ENCODE results near the gene N4BP2L2. TPM values are rescaled to one million over a fixed set of nuclear protein-coding genes. Genes with fewer than 3 reads are reported as not detected.
A peak's percentile ranks its signal among the peaks of the same experiment; 100 is the strongest.

Gene N4BP2L2
- total RNA-seq, 2 experiments from 2014 or later = 84.5 to 85.2 TPM

DNA sequence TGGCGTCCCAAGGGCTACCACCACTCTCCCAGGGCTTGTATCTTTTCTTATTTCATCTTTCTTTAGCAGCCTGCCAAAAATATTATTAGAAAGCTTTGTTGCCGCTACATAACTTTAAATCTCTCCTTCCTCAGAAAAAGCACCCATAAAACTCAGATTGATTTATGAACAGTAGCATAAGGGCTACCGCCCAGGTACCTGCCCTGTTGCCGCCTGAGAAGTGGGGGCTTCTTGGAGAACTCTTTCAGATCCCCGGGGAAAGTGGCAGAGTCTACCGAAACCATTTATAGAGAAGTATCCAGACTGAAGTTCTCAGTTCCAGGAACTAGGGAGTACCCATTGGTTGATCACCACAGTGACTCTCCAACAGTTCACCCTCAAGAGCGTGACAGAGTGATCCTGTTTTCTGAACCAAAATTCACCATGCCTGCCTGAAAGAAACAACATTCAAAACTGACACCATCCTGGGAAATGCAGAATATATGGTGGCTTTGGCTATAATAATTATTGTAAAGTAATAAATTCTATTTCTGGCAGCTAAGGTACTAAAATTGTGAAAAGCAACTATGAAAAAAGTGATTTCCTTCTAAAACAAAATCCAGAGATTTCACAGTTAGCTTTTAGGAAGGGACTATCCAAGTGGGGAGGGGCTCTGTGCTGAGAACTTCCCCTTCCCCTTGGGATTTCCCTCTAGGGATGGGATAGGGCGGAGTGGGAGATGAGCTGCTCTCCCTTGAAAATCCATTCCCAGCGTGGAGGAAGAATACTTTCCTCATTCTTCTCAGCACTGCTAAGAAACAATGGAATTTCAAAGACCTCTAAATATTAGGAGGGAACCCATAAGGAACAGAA lies 109.8 kb downstream of the N4BP2L2 start:
- Mint-ChIP-seq H3K4me1 (ENCODE audit: low read depth) (peaks cover 28% of the 10 kb centered on the region), H3K9me3 (no peaks in the 10 kb centered on the region), H3K27me3 (no peaks in the 10 kb centered on the region), H3K4me3 (peak overlapping the region; percentile 86), H3K27ac (peak overlapping the region; percentile 98), H3K36me3 (ENCODE audit: low read depth) (peaks cover 24% of the 10 kb centered on the region)
- intact Hi-C loops (cut with micrococcal nuclease) = loop anchor here (5.0 kb wide), 2 partner anchors 108 to 112 kb away; partner anchors contain the start of genes BRCA2, N4BP2L2 and ZAR1L
- ChIA-PET CTCF (interaction anchor here (0.7 to 2.0 kb wide), 9 partner anchors 10 to 518 kb away, joined by 3 to 6 read pairs (median 3); no protein-coding TSS in a partner anchor), POLR2A (interaction anchor here (1.4 to 3.9 kb wide), 4 partner anchors 11 to 117 kb away, joined by 3 to 38 read pairs (median 8); partner anchors contain the start of genes BRCA2 and ZAR1L)
- DNase-seq (no peak), ATAC-seq (no peak)
- TF ChIP-seq, protein P1, sequence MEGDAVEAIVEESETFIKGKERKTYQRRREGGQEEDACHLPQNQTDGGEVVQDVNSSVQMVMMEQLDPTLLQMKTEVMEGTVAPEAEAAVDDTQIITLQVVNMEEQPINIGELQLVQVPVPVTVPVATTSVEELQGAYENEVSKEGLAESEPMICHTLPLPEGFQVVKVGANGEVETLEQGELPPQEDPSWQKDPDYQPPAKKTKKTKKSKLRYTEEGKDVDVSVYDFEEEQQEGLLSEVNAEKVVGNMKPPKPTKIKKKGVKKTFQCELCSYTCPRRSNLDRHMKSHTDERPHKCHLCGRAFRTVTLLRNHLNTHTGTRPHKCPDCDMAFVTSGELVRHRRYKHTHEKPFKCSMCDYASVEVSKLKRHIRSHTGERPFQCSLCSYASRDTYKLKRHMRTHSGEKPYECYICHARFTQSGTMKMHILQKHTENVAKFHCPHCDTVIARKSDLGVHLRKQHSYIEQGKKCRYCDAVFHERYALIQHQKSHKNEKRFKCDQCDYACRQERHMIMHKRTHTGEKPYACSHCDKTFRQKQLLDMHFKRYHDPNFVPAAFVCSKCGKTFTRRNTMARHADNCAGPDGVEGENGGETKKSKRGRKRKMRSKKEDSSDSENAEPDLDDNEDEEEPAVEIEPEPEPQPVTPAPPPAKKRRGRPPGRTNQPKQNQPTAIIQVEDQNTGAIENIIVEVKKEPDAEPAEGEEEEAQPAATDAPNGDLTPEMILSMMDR (IDR thresholded peaks at IDR 0.05) = no peak

DNA sequence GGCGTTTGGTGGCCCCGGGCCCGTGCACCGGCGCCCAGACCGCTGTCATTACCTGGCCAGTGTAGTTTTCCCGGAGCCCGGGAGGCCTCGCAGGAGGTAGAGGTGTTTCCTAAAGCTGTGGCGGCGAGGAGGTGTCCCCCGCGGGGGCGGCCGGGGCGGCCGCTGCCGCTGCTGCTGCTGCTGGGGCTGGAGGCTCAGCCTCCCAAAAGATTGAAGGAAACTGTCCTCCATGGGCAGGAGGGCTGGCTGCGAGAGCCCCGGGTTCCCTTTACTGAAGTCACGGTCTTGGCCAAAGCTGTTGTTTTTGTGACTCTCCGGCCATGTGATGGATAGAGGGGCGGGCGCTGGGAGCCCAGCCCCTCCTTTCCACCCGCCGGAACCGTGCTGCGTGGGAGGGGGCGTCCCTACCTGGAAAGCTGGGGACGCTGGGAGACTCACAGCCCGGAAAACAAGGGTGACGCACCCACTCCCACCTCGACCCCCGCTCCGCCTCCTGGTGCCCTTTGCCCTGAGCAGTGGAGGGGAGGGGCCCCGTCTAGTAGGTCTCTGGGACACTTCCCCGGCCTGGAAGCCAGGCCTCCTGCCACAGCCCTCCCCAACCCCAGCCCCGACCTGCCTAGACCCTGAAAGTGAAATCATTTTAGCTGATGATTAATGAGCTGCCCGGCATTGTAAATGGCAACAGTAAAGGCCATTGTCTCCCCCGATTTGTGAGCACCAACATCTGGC lies 110.6 kb downstream of the N4BP2L2 start, which contains the start of gene N4BP2L1:
Gene N4BP2L1, minus strand, starts transcription at position 279 of the 729 bp plus-strand sequence. Its CDS starts 48 bp downstream, at position 231.
- no peaks in the 10 kb centered on the region for H3K27me3 Mint-ChIP-seq
- H3K4me1 Mint-ChIP-seq (ENCODE audit: low read depth) = peaks cover 33% of the 10 kb centered on the region
- peaks cover 27% of the 10 kb centered on the region for H3K36me3 Mint-ChIP-seq (ENCODE audit: low read depth)
- POLR2A ChIA-PET = interaction anchor here (0.6 to 3.9 kb wide), 8 partner anchors 9 to 1283 kb away, joined by 3 to 38 read pairs (median 4); partner anchors contain the start of genes BRCA2 and ZAR1L
- ATAC-seq = peak; percentile 85
- CTCF ChIA-PET = interaction anchor here (0.7 to 2.0 kb wide), 7 partner anchors 11 to 518 kb away, joined by 3 to 6 read pairs (median 3); no protein-coding TSS in a partner anchor
- peak within 1 kb of the TSS; percentile 91 for H3K4me3 Mint-ChIP-seq
- no peaks in the 10 kb centered on the region for H3K9me3 Mint-ChIP-seq
- intact Hi-C loops (cut with micrococcal nuclease) = loop anchor here (5.0 kb wide), 2 partner anchors 109 to 111 kb away; partner anchors contain the start of genes BRCA2, N4BP2L2 and ZAR1L
- peak within 1 kb of the TSS; percentile 98 for H3K27ac Mint-ChIP-seq
- TF ChIP-seq, protein P1 (IDR thresholded peaks at IDR 0.05) = no peak
- peak; percentile 96 for DNase-seq

DNA sequence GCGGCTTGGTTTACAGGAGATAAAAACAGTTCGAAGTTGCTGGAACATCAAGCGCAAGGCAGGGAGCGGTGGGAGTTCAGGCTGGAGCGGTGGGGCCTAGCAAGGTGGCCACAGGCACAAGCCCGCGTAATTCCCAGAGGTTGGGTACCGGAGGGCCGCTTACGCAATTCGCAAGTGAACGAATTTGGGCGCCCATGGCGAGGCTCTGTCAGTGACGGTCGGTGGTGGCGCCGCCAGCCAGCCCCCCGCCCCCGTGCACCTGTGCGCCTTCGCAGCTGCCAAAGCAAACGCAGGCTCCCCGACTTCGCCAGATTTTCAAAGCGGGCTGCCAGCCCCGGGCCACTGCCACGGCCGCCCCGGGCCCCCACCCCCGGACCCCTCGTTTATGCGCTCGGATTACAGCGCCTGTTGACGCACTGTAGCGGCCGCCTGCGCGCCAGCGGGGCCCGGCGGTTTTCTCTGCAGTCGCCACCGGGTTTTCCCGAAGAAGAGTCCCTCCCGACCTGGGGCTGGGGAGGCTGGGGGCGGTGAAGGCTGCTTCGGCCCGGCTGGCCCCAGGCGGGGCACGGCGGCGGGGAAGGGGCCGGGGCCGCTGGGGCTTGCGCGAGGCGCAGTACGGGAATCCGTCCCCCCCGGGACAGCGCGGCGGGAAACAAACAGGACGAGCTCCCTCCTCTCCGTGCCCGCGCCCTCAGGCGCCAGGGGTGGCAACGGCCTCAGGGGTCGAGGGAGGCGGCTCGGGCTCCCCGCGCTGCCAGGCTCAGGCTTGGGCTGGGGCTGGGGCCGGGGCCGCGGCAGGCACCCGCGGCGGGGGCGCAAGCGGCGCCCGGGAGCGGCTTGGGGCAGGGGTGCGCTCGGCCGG lies 111.4 kb downstream of the N4BP2L2 start:
- Mint-ChIP-seq H3K36me3 (ENCODE audit: low read depth) (peaks cover 29% of the 10 kb centered on the region), H3K4me1 (ENCODE audit: low read depth) (peaks cover 38% of the 10 kb centered on the region), H3K4me3 (peak overlapping the region; percentile 91), H3K9me3 (no peaks in the 10 kb centered on the region), H3K27ac (peak overlapping the region; percentile 96), H3K27me3 (no peaks in the 10 kb centered on the region)
- DNase-seq (peak; percentile 80), ATAC-seq (peak; percentile 13)
- TF ChIP-seq, protein P1 (IDR thresholded peaks at IDR 0.05) = no peak
- intact Hi-C loops (cut with micrococcal nuclease) = loop anchor here (5.0 kb wide), 2 partner anchors 110 kb away; partner anchors contain the start of genes BRCA2, N4BP2L2 and ZAR1L
- POLR2A ChIA-PET = interaction anchor here (0.6 to 3.9 kb wide), 13 partner anchors 12 to 1282 kb away, joined by 3 to 38 read pairs (median 4); partner anchors contain the start of genes BRCA2 and ZAR1L
- CTCF ChIA-PET = interaction anchor here (0.7 to 2.0 kb wide), 3 partner anchors 12 to 517 kb away, joined by 3 to 4 read pairs (median 3); no protein-coding TSS in a partner anchor
